HCT116 (cell line): ENCODE results near the gene LRPPRC. TPM values are rescaled to one million over a fixed set of nuclear protein-coding genes. Genes with fewer than 3 reads are reported as not detected.

Source experiments
- ATAC-seq: fragments of 200-7000 bp; cut with Tn5 transposase; 2 replicates; pipeline ENCODE4 v1.9.1; 2020; ENCODE audit warnings: mild to moderate bottlenecking, moderate library complexity
- BruUV-seq: library from RNA; stranded (reverse); fragments of 400-500 nt; replicated peaks from 2 replicates; lab custom pipeline; 2021; lab: Mats Ljungman, UMichigan
- CTCF ChIA-PET: fragments of 300-600 bp; sonication (Branson Sonifier 250); formaldehyde crosslinking; loops from one replicate; lab custom pipeline; 2021; ENCODE audit warnings: antibody characterized with exemption; lab: Charles Lee
- POLR2A ChIA-PET: fragments of 300-600, 350-600 bp; sonication (Branson Sonifier 250); formaldehyde crosslinking; loops from one replicate; lab custom pipeline; 2021; ENCODE audit warnings: antibody characterized with exemption; lab: Charles Lee
- RAD21 ChIA-PET, 2 experiments: fragments of 300-600 bp; sonication (Branson Sonifier 250); formaldehyde crosslinking; loops; one replicate each; lab custom pipeline; 2023; ENCODE audit warnings: low total read pairs in 2 of 2; ENCODE audit not compliant: uncharacterized antibody in 2 of 2, unreplicated experiment in 2 of 2, low non-redundant PET in 1 of 2; lab: Charles Lee
- DNase-seq: peaks from one replicate; pipeline ENCODE4 v3.0.0-alpha.2; 2010; ENCODE audit warnings: low read depth, low spot score
- H2AFZ ChIP-seq: fragments of 200-600 bp; shearing (Covaris generic), sonication (generic); 2 replicates; pipeline ENCODE4 v1.6.1; 2017; ENCODE audit warnings: low read depth, mixed run types, mixed read lengths, antibody characterized with exemption, low read length; ENCODE audit not compliant: poor library complexity, severe bottlenecking
- H3K27ac ChIP-seq: 2 replicates; pipeline ENCODE4 v1.5.1; 2012; ENCODE audit warnings: low read depth, low read length
- H3K27me3 ChIP-seq: fragments of 200-600 bp; sonication (generic); 2 replicates; pipeline ENCODE4 v1.6.1; 2016; ENCODE audit warnings: mixed run types, low read length, mixed read lengths; ENCODE audit not compliant: insufficient read depth
- H3K36me3 ChIP-seq, 2 experiments: fragments of 200-500 bp in 1 of 2; fragments of 200-600 bp in 1 of 2; sonication (Bioruptor generic) in 1 of 2; sonication (generic) in 1 of 2; 2 replicates each; pipeline versions ENCODE4 v1.5.1 to v1.6.1; 2014 to 2016; ENCODE audit warnings: low read length in 2 of 2, inconsistent platforms in 1 of 2, mixed read lengths in 1 of 2, mixed run types in 1 of 2; ENCODE audit not compliant: insufficient read depth in 2 of 2, control insufficient read depth in 1 of 2
- H3K4me1 ChIP-seq, 2 experiments: fragments of 200-600 bp in 1 of 2; sonication (generic) in 1 of 2; 2 replicates each; pipeline versions ENCODE4 v1.5.1 to v1.6.1; 2012 to 2017; ENCODE audit warnings: low read length in 2 of 2, inconsistent platforms in 1 of 2, mild to moderate bottlenecking in 1 of 2, mixed read lengths in 1 of 2, mixed run types in 1 of 2, moderate library complexity in 1 of 2; ENCODE audit not compliant: insufficient read depth in 2 of 2, control insufficient read depth in 1 of 2
- H3K4me2 ChIP-seq: fragments of 200-600 bp; sonication (generic); 2 replicates; pipeline ENCODE4 v1.6.1; 2017; ENCODE audit warnings: mixed run types, low read length, mixed read lengths
- H3K4me3 ChIP-seq, 2 experiments: fragments of 200-600 bp in 1 of 2; sonication (generic) in 1 of 2; replicated peaks in 1 of 2; 2 replicates each; pipeline ENCODE4 v1.5.1; 2011 to 2016; ENCODE audit warnings: low read length in 2 of 2, control low read depth in 1 of 2, low read depth in 1 of 2, mild to moderate bottlenecking in 1 of 2, mixed read lengths in 1 of 2, mixed run types in 1 of 2
- H3K79me2 ChIP-seq: fragments of 200-600 bp; sonication (generic); 2 replicates; pipeline ENCODE4 v1.6.1; 2017; ENCODE audit warnings: mild to moderate bottlenecking, mixed run types, low read length, moderate library complexity, mixed read lengths; ENCODE audit not compliant: insufficient read depth
- H3K9ac ChIP-seq: fragments of 200-600 bp; sonication (generic); 2 replicates; pipeline ENCODE4 v1.6.1; 2016; ENCODE audit warnings: low read length, mixed read lengths
- H3K9me2 ChIP-seq: fragments of 200-600 bp; sonication (generic), shearing (Covaris generic); 2 replicates; pipeline ENCODE4 v1.6.1; 2017; ENCODE audit warnings: mixed run types, mild to moderate bottlenecking, moderate library complexity; ENCODE audit not compliant: insufficient read depth
- H3K9me3 ChIP-seq, 2 experiments: fragments of 200-500 bp in 1 of 2; fragments of 200-600 bp in 1 of 2; sonication (Bioruptor generic) in 1 of 2; sonication (generic) in 1 of 2; 2 replicates each; pipeline ENCODE4 v1.6.1; 2014 to 2017; ENCODE audit warnings: low read length in 2 of 2, mixed read lengths in 2 of 2, inconsistent platforms in 1 of 2, low read depth in 1 of 2, mild to moderate bottlenecking in 1 of 2, mixed run types in 1 of 2, moderate library complexity in 1 of 2; ENCODE audit not compliant: control insufficient read depth in 1 of 2, insufficient read depth in 1 of 2
- H4K20me1 ChIP-seq: fragments of 200-600 bp; sonication (generic), shearing (Covaris generic); 2 replicates; pipeline ENCODE4 v1.6.1; 2017; ENCODE audit warnings: mixed run types, mild to moderate bottlenecking, moderate library complexity; ENCODE audit not compliant: insufficient read depth
- CBX3 ChIP-seq: IDR thresholded peaks from 2 replicates; pipeline ENCODE4 v1.6.1; 2012; ENCODE audit warnings: low read depth
- EGR1 ChIP-seq: IDR thresholded peaks from 2 replicates; pipeline ENCODE4 v1.6.1; 2012; ENCODE audit warnings: low read depth
- EZH2 ChIP-seq: fragments of 200-600 bp; sonication (generic); IDR thresholded peaks from 2 replicates; pipeline ENCODE4 v1.6.1; 2017; ENCODE audit warnings: antibody characterized with exemption, mixed run types
- EZH2phosphoT487 ChIP-seq: fragments of 200-600 bp; IDR thresholded peaks from 2 replicates; pipeline ENCODE4 v1.6.1; 2018; ENCODE audit warnings: antibody characterized with exemption, borderline replicate concordance
- FOSL1 ChIP-seq: IDR thresholded peaks from 2 replicates; pipeline ENCODE4 v1.6.1; 2012; ENCODE audit warnings: low read depth
- RAD21 ChIP-seq: IDR thresholded peaks from 2 replicates; pipeline ENCODE4 v1.6.1; 2012; ENCODE audit warnings: low read depth, mild to moderate bottlenecking
- SIN3A ChIP-seq: IDR thresholded peaks from 2 replicates; pipeline ENCODE4 v1.6.1; 2012; ENCODE audit warnings: low read depth
- ZFX ChIP-seq: fragments of 450-650 bp; IDR thresholded peaks from 2 replicates; pipeline ENCODE4 v1.6.1; 2017
- ZNF274 ChIP-seq: fragments of 200-500 bp; sonication (Bioruptor generic); IDR thresholded peaks from 2 replicates; pipeline ENCODE4 v1.6.1; 2014; ENCODE audit warnings: mild to moderate bottlenecking, low read depth, low read length, inconsistent platforms
- intact Hi-C: fragments of 100-400 bp; cut with micrococcal nuclease; formaldehyde crosslinking; loops from 2 replicates; pipeline ENCODE4 v1.10.0; 2022
- total RNA-seq: library from RNA; stranded (reverse); gene quantifications from one replicate; pipeline ENCODE4 v1.2.1, GENCODE V29; 2021; ENCODE audit not compliant: unreplicated experiment
- TF ChIP-seq, protein P1 (sequence below): IDR thresholded peaks from 2 replicates; pipeline ENCODE4 v1.6.1; 2012
- TF ChIP-seq, protein P2 (sequence below): IDR thresholded peaks from 2 replicates; pipeline ENCODE4 v1.6.1; 2011; ENCODE audit warnings: mild to moderate bottlenecking, low read length, moderate library complexity; ENCODE audit not compliant: insufficient replicate concordance; ENCODE audit errors: extremely low read depth

The LRPPRC gene
- total RNA-seq, 1 experiment from 2014 or later, result 210 TPM

DNA sequence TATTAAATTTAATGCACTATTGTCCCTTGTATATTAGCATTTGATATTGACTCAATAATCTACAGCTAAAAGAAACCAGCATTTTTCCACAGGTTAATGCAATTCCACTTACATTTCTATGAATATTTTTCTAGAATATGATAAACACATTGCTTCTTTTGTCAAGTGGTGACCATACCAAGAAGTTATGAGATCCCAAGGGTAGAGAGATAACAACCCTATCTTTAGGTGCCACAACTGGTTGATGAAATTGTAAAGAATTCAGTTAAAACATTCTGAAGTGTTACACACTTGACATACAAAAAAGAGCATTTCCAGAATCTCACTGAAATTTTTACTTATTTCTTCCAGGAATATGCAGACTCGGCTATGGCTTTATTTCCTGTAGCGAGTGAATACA lies 101.0 kb downstream of the LRPPRC start:
- intact Hi-C loops, result no loop called here
- TF ChIP-seq SIN3A (no peak), FOSL1 (no peak), EZH2phosphoT487 (no peak), ZFX (no peak), CBX3 (no peak), EZH2 (no peak), RAD21 (no peak), ZNF274 (no peak), EGR1 (no peak)
- TF ChIP-seq, protein P1, sequence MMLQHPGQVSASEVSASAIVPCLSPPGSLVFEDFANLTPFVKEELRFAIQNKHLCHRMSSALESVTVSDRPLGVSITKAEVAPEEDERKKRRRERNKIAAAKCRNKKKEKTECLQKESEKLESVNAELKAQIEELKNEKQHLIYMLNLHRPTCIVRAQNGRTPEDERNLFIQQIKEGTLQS, result no peak
- TF ChIP-seq, protein P2, sequence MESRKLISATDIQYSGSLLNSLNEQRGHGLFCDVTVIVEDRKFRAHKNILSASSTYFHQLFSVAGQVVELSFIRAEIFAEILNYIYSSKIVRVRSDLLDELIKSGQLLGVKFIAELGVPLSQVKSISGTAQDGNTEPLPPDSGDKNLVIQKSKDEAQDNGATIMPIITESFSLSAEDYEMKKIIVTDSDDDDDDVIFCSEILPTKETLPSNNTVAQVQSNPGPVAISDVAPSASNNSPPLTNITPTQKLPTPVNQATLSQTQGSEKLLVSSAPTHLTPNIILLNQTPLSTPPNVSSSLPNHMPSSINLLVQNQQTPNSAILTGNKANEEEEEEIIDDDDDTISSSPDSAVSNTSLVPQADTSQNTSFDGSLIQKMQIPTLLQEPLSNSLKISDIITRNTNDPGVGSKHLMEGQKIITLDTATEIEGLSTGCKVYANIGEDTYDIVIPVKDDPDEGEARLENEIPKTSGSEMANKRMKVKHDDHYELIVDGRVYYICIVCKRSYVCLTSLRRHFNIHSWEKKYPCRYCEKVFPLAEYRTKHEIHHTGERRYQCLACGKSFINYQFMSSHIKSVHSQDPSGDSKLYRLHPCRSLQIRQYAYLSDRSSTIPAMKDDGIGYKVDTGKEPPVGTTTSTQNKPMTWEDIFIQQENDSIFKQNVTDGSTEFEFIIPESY, result no peak
- no peaks in the 10 kb centered on the region for H3K9me3 ChIP-seq
- no peak for DNase-seq
- H3K9ac ChIP-seq, result no peak overlapping the region
- no peak overlapping the region for H3K4me2 ChIP-seq
- H4K20me1 ChIP-seq, result peaks cover 12% of the 10 kb centered on the region; the same call in 1 of the 2 replicates
- CTCF ChIA-PET, result interaction anchor here (1.0 kb wide), 1 partner anchor 17 kb away, joined by 3 read pairs; no protein-coding TSS in a partner anchor
- peaks cover 63 to 86% of the 10 kb centered on the region in 2 experiments for H3K36me3 ChIP-seq
- H3K4me1 ChIP-seq, result no peaks in the 10 kb centered on the region
- no peak overlapping the region for H2AFZ ChIP-seq
- no TSS peak for BruUV-seq
- H3K27ac ChIP-seq, result no peak overlapping the region
- POLR2A ChIA-PET, result no interaction called here
- RAD21 ChIA-PET, result no interaction called here
- no peaks in the 10 kb centered on the region for H3K9me2 ChIP-seq
- no peak overlapping the region for H3K4me3 ChIP-seq
- H3K79me2 ChIP-seq, result peaks cover 46% of the 10 kb centered on the region
- ATAC-seq, result no peak
- H3K27me3 ChIP-seq, result no peaks in the 10 kb centered on the region
